Caco-2 (cell line): ENCODE data around the gene ELMO1. TPM values are rescaled to one million over a fixed set of nuclear protein-coding genes. Genes with fewer than 3 reads are reported as not detected.

Experiments
- BruUV-seq: library from RNA; stranded (reverse); fragments of 400-500 nt; replicated peaks from 2 replicates; lab custom pipeline; 2021; lab: Mats Ljungman, UMichigan
- CTCF ChIA-PET: fragments of 300-600 bp; sonication (Branson Sonifier 250); formaldehyde crosslinking; loops from one replicate; lab custom pipeline; 2022; ENCODE audit warnings: antibody characterized with exemption; lab: Charles Lee
- POLR2A ChIA-PET: fragments of 300-600 bp; sonication (Branson Sonifier 250); formaldehyde crosslinking; loops from one replicate; lab custom pipeline; 2022; ENCODE audit warnings: antibody characterized with exemption; lab: Charles Lee
- DNase-seq, 2 experiments: peaks; one replicate each; pipeline versions ENCODE4 v3.0.0 to v3.0.0-alpha.2; 2020 to 2022
- H3K27me3 ChIP-seq: replicated peaks from 2 replicates; pipeline ENCODE4 v1.6.0; 2011; ENCODE audit warnings: low read length; ENCODE audit not compliant: control insufficient read depth, insufficient read depth
- H3K36me3 ChIP-seq: 2 replicates; pipeline ENCODE4 v1.5.1; 2011; ENCODE audit warnings: low read length; ENCODE audit not compliant: control insufficient read depth, insufficient read depth
- H3K4me1 ChIP-seq: fragments of 250-450 bp; sonication (Bioruptor Pico); 2 replicates; pipeline ENCODE4 v1.5.1; 2020; ENCODE audit warnings: mild to moderate bottlenecking
- H3K4me3 ChIP-seq: 2 replicates; pipeline ENCODE4 v1.5.1; 2011; ENCODE audit warnings: low read depth, mild to moderate bottlenecking, control low read depth, low read length
- H3K9me3 ChIP-seq: fragments of 250-450 bp; sonication (Bioruptor Pico); 2 replicates; pipeline ENCODE4 v1.5.1; 2020; ENCODE audit warnings: mild to moderate bottlenecking, moderate library complexity
- H3K27ac Mint-ChIP-seq: one replicate; pipeline ENCODE4 v1.8.0; 2022; ENCODE audit warnings: mixed read lengths; ENCODE audit not compliant: unreplicated experiment
- H3K27me3 Mint-ChIP-seq: one replicate; pipeline ENCODE4 v1.8.0; 2022; ENCODE audit warnings: mixed read lengths; ENCODE audit not compliant: insufficient read depth, unreplicated experiment
- H3K36me3 Mint-ChIP-seq: one replicate; pipeline ENCODE4 v1.8.0; 2022; ENCODE audit warnings: mild to moderate bottlenecking, mixed read lengths; ENCODE audit not compliant: insufficient read depth, unreplicated experiment
- H3K4me1 Mint-ChIP-seq: one replicate; pipeline ENCODE4 v1.8.0; 2022; ENCODE audit warnings: low read depth, mixed read lengths; ENCODE audit not compliant: unreplicated experiment
- H3K4me3 Mint-ChIP-seq: one replicate; pipeline ENCODE4 v1.8.0; 2022; ENCODE audit warnings: mild to moderate bottlenecking, moderate library complexity, mixed read lengths; ENCODE audit not compliant: unreplicated experiment
- H3K9me3 Mint-ChIP-seq: one replicate; pipeline ENCODE4 v1.8.0; 2022; ENCODE audit warnings: mixed read lengths; ENCODE audit not compliant: unreplicated experiment
- CTCF ChIP-seq, 2 experiments: fragments of 200-600 bp in 1 of 2; IDR thresholded peaks; 1 replicate in 1 of 2; 2 replicates in 1 of 2; pipeline versions ENCODE4 v1.5.1 to v1.8.0; 2011 to 2022; ENCODE audit warnings: antibody characterized with exemption in 1 of 2, control low read depth in 1 of 2, inconsistent platforms in 1 of 2, low read depth in 1 of 2, low read length in 1 of 2, mild to moderate bottlenecking in 1 of 2, moderate library complexity in 1 of 2; ENCODE audit not compliant: insufficient read depth in 1 of 2, severe bottlenecking in 1 of 2, unreplicated experiment in 1 of 2
- intact Hi-C: fragments of 100-400 bp; cut with micrococcal nuclease; formaldehyde crosslinking; loops from one replicate; pipeline ENCODE4 v1.10.0; 2022; ENCODE audit not compliant: unreplicated experiment
- total RNA-seq: library from RNA; stranded (reverse); gene quantifications from 2 replicates; pipeline ENCODE4 v1.2.3, GENCODE V29; 2022

Gene ELMO1
- total RNA-seq, 1 experiment from 2014 or later = 0.14 TPM

DNA sequence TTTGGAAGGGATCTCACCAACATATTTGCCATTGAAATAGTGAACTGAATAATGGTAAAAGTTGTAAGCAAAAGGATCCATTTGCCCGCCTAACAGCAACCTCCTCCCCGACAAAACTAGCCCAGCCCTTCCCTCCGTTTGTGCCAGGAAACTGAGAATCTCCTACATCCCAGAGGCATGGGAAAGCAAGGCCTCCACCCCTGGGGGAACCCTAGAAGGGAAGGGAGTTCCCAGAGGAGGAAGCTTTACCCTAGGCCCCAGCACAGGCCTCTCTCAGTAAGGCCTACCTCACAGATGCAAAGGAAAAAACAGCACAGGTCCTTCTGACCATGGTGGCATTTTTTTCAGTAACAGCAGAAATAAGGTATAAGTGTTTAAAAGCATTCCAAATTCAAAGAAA lies 229.7 kb downstream of the ELMO1 start:
- intact Hi-C loops = no loop called here

DNA sequence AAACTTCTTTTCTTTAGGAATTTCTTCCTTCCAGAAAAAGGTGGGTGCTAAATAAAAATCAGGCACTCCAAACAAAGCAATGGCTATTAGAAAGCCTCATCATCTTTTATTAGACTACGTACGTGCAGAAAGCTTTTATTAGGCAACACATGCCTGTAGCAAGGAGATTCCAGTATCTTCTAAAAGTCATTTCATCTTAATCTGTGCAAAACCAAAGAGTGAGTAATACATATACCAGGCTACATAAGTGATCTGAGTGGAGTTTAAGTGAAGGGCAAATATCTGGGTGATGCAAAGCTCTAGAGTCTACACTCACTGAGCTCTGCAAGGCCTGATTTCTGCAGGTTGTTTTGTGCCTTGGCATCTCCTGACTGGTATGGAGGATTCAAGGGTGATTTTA lies 231.7 kb downstream of the ELMO1 start:
- H3K4me3 ChIP-seq = no peak overlapping the region
- no peaks in the 10 kb centered on the region for H3K36me3 ChIP-seq
- CTCF ChIA-PET = no interaction called here
- no peak for TF ChIP-seq CTCF (IDR thresholded peaks at IDR 0.05; ENCODE audit: insufficient read depth in 1 of 2, low read depth in 1 of 2, low read length in 1 of 2, severe bottlenecking in 1 of 2, unreplicated experiment in 1 of 2)
- no peaks in the 10 kb centered on the region for H3K9me3 Mint-ChIP-seq
- H3K4me1 ChIP-seq = no peaks in the 10 kb centered on the region
- H3K4me3 Mint-ChIP-seq = no peak overlapping the region
- no peaks in the 10 kb centered on the region for H3K9me3 ChIP-seq
- no peak overlapping the region for H3K27ac Mint-ChIP-seq
- no peaks in the 10 kb centered on the region for H3K36me3 Mint-ChIP-seq
- H3K27me3 Mint-ChIP-seq = peaks cover 20% of the 10 kb centered on the region
- no TSS peak for BruUV-seq
- H3K4me1 Mint-ChIP-seq = no peaks in the 10 kb centered on the region
- no peak for DNase-seq
- H3K27me3 ChIP-seq = no peaks in the 10 kb centered on the region
- POLR2A ChIA-PET = no interaction called here
- intact Hi-C loops = no loop called here

More for the DNA sequence above, 229.7 kb downstream of the ELMO1 start:
- no peak overlapping the region for H3K4me3 ChIP-seq
- H3K9me3 Mint-ChIP-seq = no peaks in the 10 kb centered on the region
- H3K4me1 ChIP-seq = no peaks in the 10 kb centered on the region
- H3K4me1 Mint-ChIP-seq = no peaks in the 10 kb centered on the region
- H3K36me3 Mint-ChIP-seq = no peaks in the 10 kb centered on the region
- no TSS peak for BruUV-seq
- H3K36me3 ChIP-seq = no peaks in the 10 kb centered on the region
- peaks cover 24% of the 10 kb centered on the region for H3K27me3 Mint-ChIP-seq
- no peak overlapping the region for H3K27ac Mint-ChIP-seq
- ChIA-PET POLR2A (no interaction called here), CTCF (no interaction called here)
- no peak for DNase-seq
- no peaks in the 10 kb centered on the region for H3K27me3 ChIP-seq
- H3K9me3 ChIP-seq = no peaks in the 10 kb centered on the region
- H3K4me3 Mint-ChIP-seq = no peak overlapping the region
- TF ChIP-seq CTCF (IDR thresholded peaks at IDR 0.05; ENCODE audit: insufficient read depth in 1 of 2, low read depth in 1 of 2, low read length in 1 of 2, severe bottlenecking in 1 of 2, unreplicated experiment in 1 of 2) = no peak

DNA sequence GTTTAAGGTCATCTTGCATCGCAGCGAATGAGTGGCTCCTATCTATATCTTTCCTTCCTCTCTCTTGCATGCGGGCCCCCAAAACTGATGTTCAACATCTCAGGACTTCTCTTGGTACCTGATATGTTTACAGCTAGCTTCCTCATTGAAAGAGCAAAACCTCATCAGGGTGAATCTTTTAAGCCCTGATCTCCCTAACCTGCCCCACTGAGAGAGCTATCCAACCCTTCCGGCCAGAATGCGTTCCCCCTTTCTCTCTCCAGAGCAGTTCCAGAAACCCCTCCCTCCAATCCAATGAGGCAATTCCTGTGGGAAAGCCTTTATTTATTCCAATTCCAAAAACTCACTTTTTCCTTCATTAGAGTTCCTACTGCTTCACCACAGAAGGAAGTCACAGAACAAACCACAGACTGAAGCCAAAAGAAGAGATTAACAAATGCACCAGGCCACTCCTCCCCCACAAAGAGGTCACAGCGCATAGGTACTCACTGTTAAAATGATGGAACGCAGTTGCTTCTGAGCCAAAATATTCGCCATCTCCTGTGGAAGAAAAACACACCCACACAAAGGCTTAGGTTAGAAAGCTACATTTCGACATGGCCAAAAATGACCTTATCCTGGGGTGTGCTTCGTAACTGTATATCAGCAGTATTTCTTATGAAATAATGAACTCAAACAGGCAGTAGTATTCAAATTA lies 232.4 kb downstream of the ELMO1 start:
- H3K36me3 Mint-ChIP-seq = no peaks in the 10 kb centered on the region
- BruUV-seq = no TSS peak
- CTCF ChIA-PET = no interaction called here

More for the DNA sequence above, 232.4 kb downstream of the ELMO1 start:
- no peaks in the 10 kb centered on the region for H3K4me1 Mint-ChIP-seq
- H3K27me3 Mint-ChIP-seq = peaks cover 20% of the 10 kb centered on the region
- TF ChIP-seq CTCF (IDR thresholded peaks at IDR 0.05; ENCODE audit: insufficient read depth in 1 of 2, low read depth in 1 of 2, low read length in 1 of 2, severe bottlenecking in 1 of 2, unreplicated experiment in 1 of 2) = no peak
- POLR2A ChIA-PET = no interaction called here
- intact Hi-C loops = no loop called here
- no peak overlapping the region for H3K27ac Mint-ChIP-seq
- Histone ChIP-seq H3K9me3 (no peaks in the 10 kb centered on the region), H3K4me3 (no peak overlapping the region), H3K36me3 (no peaks in the 10 kb centered on the region), H3K27me3 (no peaks in the 10 kb centered on the region), H3K4me1 (no peaks in the 10 kb centered on the region)
- H3K9me3 Mint-ChIP-seq = no peaks in the 10 kb centered on the region
- no peak overlapping the region for H3K4me3 Mint-ChIP-seq
- no peak for DNase-seq
